ENCODE results near the gene KDELR3. TPM values are rescaled to one million over a fixed set of nuclear protein-coding genes. Genes with fewer than 3 reads are reported as not detected.

The KDELR3 gene
- total and polyA plus RNA-seq, 10 of the 15 experiments (the other 5 are each of a cell fraction or from before 2014, with no cell fraction given): 0.15 to 0.98 (median 0.25) TPM; not detected in 1

GRCh38 chr22:38451404-38451803, 16.5 kb upstream of the KDELR3 start:
- BruUV-seq (replicated peaks): no TSS peak
- Histone ChIP-seq H3K79me2 (ENCODE audit: control insufficient read depth, insufficient read depth, low read length) (no peaks in the 10 kb centered on the region), H2AFZ (ENCODE audit: control insufficient read depth, low read depth, low read length) (no peak overlapping the region), H3K27ac (ENCODE audit: control insufficient read depth, insufficient read depth) (no peak overlapping the region), H3K9ac (ENCODE audit: control insufficient read depth, insufficient read depth, low read length) (no peak overlapping the region), H3K36me3 (ENCODE audit: control insufficient read depth in 2 of 2, insufficient read depth in 2 of 2, low read length in 1 of 2) (no peaks in the 10 kb centered on the region), H3K4me1 (ENCODE audit: control insufficient read depth, insufficient read depth, low read length) (peaks cover 6% of the 10 kb centered on the region; the same call in 1 of the 2 replicates), H4K20me1 (ENCODE audit: control insufficient read depth, insufficient read depth) (peaks cover 3% of the 10 kb centered on the region; the same call in 1 of the 2 replicates), H3K9me3 (replicated peaks; ENCODE audit: control insufficient read depth, insufficient read depth, low read length) (no peaks in the 10 kb centered on the region), H3K4me2 (ENCODE audit: control insufficient read depth, insufficient read depth) (no peak overlapping the region), H3K27me3 (replicated peaks in 1 of 2; ENCODE audit: control insufficient read depth in 2 of 2, insufficient read depth in 2 of 2, low read length in 1 of 2) (peaks cover 8 to 14% of the 10 kb centered on the region in 2 experiments), H3K4me3 (no peak overlapping the region)
- WGBS (ENCODE audit: insufficient coverage, insufficient replicate concordance, low lambda C conversion rate, missing lambda C conversion rate): 22% methylated on average over 2 of the region's 2 CpGs
- DNase-seq (ENCODE audit: low read depth, low spot score) (no peak), FAIRE-seq (no peak), ATAC-seq (no peak)
- ChIA-PET CTCF (no interaction called here), SMC1A (ENCODE audit: uncharacterized antibody, unreplicated experiment) (no interaction called here), POLR2A (no interaction called here), RAD21 (ENCODE audit: unreplicated experiment) (no interaction called here)
- intact Hi-C loops (cut with micrococcal nuclease; ENCODE audit: unreplicated experiment): no loop called here
- TF ChIP-seq, protein P1, sequence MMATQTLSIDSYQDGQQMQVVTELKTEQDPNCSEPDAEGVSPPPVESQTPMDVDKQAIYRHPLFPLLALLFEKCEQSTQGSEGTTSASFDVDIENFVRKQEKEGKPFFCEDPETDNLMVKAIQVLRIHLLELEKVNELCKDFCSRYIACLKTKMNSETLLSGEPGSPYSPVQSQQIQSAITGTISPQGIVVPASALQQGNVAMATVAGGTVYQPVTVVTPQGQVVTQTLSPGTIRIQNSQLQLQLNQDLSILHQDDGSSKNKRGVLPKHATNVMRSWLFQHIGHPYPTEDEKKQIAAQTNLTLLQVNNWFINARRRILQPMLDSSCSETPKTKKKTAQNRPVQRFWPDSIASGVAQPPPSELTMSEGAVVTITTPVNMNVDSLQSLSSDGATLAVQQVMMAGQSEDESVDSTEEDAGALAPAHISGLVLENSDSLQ (IDR thresholded peaks at IDR 0.05): no peak
- TF ChIP-seq CBX5 (IDR thresholded peaks at IDR 0.05; ENCODE audit: low read depth) (no peak), STAT3 (IDR thresholded peaks at IDR 0.05; ENCODE audit: low read depth, low read length) (no peak), GATAD2B (conservative IDR thresholded peaks at IDR 0.05; ENCODE audit: low read depth) (no peak), E2F8 (IDR thresholded peaks at IDR 0.05; ENCODE audit: low read depth, partially characterized antibody) (no peak), MTA3 (IDR thresholded peaks at IDR 0.05; ENCODE audit: borderline replicate concordance, low read length) (no peak), TCF3 (IDR thresholded peaks at IDR 0.05; ENCODE audit: borderline replicate concordance, insufficient read depth, low read depth, low read length) (no peak), PML (IDR thresholded peaks at IDR 0.05; ENCODE audit: low read length) (no peak), PRDM15 (CRISPR knock-in tag; IDR thresholded peaks at IDR 0.05) (no peak), NR2C2 (IDR thresholded peaks at IDR 0.05; ENCODE audit: borderline replicate concordance, control insufficient read depth, insufficient read length, low read depth) (no peak), FOXK2 (IDR thresholded peaks at IDR 0.05) (no peak), SMARCA5 (IDR thresholded peaks at IDR 0.05) (no peak), MYC (IDR thresholded peaks at IDR 0.05; ENCODE audit: insufficient read depth, insufficient read length, insufficient replicate concordance, low read length, severe bottlenecking) (no peak), ZNF24 (IDR thresholded peaks at IDR 0.05) (no peak)
- in situ Hi-C loops (cut with MboI): no loop called here
